ENCODE data around the gene LSMEM2.

- no peak for TF ChIP-seq CTCF (IDR thresholded peaks at IDR 0.05)
- TF ChIP-seq POLR2A (IDR thresholded peaks at IDR 0.05), result no peak
- no peak for TF ChIP-seq POLR2AphosphoS5 (IDR thresholded peaks at IDR 0.05; ENCODE audit: insufficient read depth in 1 of 2, low read depth in 1 of 2)
Measured at GRCh38 chr3:50258029-50258680, 20.7 kb upstream of the LSMEM2 start.

Data from vagina (tissue), 2 donors.